WTC11 (cell line): ENCODE measurements around the gene PA2G4. TPM values are rescaled to one million over a fixed set of nuclear protein-coding genes. Genes with fewer than 3 reads are reported as not detected.

Experiments used
- ATAC-seq: fragments of 200-7000 bp; cut with Tn5 transposase; 2 replicates; pipeline ENCODE4 v1.10.0; 2021; ENCODE audit warnings: mild to moderate bottlenecking, moderate library complexity
- CTCF ChIA-PET: fragments of 300-600 bp; sonication (Branson Sonifier 250); formaldehyde crosslinking; loops from one replicate; lab custom pipeline; 2021; ENCODE audit warnings: antibody characterized with exemption; lab: Charles Lee
- POLR2A ChIA-PET: fragments of 350-600 bp; sonication (Branson Sonifier 250); formaldehyde crosslinking; loops from one replicate; lab custom pipeline; 2021; ENCODE audit warnings: antibody characterized with exemption; lab: Charles Lee
- DNase-seq: peaks from one replicate; pipeline ENCODE4 v3.0.0; 2021; ENCODE audit warnings: low spot score
- H3K27ac Mint-ChIP-seq: 2 replicates; pipeline ENCODE4 v1.8.0; 2021; ENCODE audit warnings: mixed read lengths
- H3K27me3 Mint-ChIP-seq: 2 replicates; pipeline ENCODE4 v1.8.0; 2021; ENCODE audit warnings: low read depth, mild to moderate bottlenecking, moderate library complexity, mixed read lengths
- H3K36me3 Mint-ChIP-seq: 2 replicates; pipeline ENCODE4 v1.8.0; 2021; ENCODE audit warnings: mixed read lengths
- H3K4me1 Mint-ChIP-seq: 2 replicates; pipeline ENCODE4 v1.8.0; 2022; ENCODE audit warnings: mixed read lengths
- H3K4me3 Mint-ChIP-seq: 2 replicates; pipeline ENCODE4 v1.8.0; 2021; ENCODE audit warnings: mild to moderate bottlenecking, moderate library complexity, mixed read lengths
- H3K9me3 Mint-ChIP-seq: 2 replicates; pipeline ENCODE4 v1.8.0; 2021; ENCODE audit warnings: mixed read lengths
- ATF6 ChIP-seq: sonication (generic); formaldehyde crosslinking; IDR thresholded peaks from 2 replicates; pipeline ENCODE4 v1.8.1; 2023; ENCODE audit warnings: mild to moderate bottlenecking, missing genetic modification reagents
- ELF4 ChIP-seq: sonication (generic); formaldehyde crosslinking; IDR thresholded peaks from 2 replicates; pipeline ENCODE4 v1.8.1; 2022; ENCODE audit warnings: low read depth, mild to moderate bottlenecking, moderate library complexity, missing genetic modification reagents
- EMX1 ChIP-seq: fragments of 250-450 bp; sonication (Bioruptor Pico); IDR thresholded peaks from 2 replicates; pipeline ENCODE4 v1.8.0; 2021; ENCODE audit warnings: mild to moderate bottlenecking
- FOXP1 ChIP-seq: sonication (generic); formaldehyde crosslinking; IDR thresholded peaks from 2 replicates; pipeline ENCODE4 v1.8.0; 2022; ENCODE audit warnings: missing genetic modification reagents, mild to moderate bottlenecking, moderate library complexity, borderline replicate concordance
- GRHL2 ChIP-seq: fragments of 250-450 bp; sonication (Bioruptor Pico); IDR thresholded peaks from 2 replicates; pipeline ENCODE4 v1.8.0; 2022; ENCODE audit warnings: mild to moderate bottlenecking, moderate library complexity; ENCODE audit not compliant: insufficient replicate concordance, severe bottlenecking
- GTF2I ChIP-seq: fragments of 250-450 bp; sonication (Bioruptor Pico); conservative IDR thresholded peaks from 2 replicates; pipeline ENCODE4 v1.4.0; 2021; ENCODE audit warnings: mild to moderate bottlenecking
- PRRX2 ChIP-seq: fragments of 250-450 bp; sonication (Bioruptor Pico); IDR thresholded peaks from 2 replicates; pipeline ENCODE4 v1.8.0; 2021; ENCODE audit warnings: mild to moderate bottlenecking
- SMAD3 ChIP-seq: sonication (generic); formaldehyde crosslinking; IDR thresholded peaks from 2 replicates; pipeline ENCODE4 v1.8.0; 2022; ENCODE audit warnings: missing genetic modification reagents, mild to moderate bottlenecking, borderline replicate concordance
- SP1 ChIP-seq: sonication (generic); formaldehyde crosslinking; conservative IDR thresholded peaks from 2 replicates; pipeline ENCODE4 v1.8.1; 2022; ENCODE audit warnings: missing genetic modification reagents
- TCF7 ChIP-seq: sonication (generic); formaldehyde crosslinking; IDR thresholded peaks from 2 replicates; pipeline ENCODE4 v1.8.0; 2022; ENCODE audit warnings: mild to moderate bottlenecking, low read depth, missing genetic modification reagents, moderate library complexity
- TEAD4 ChIP-seq: sonication (generic); formaldehyde crosslinking; IDR thresholded peaks from 2 replicates; pipeline ENCODE4 v1.8.0; 2022; ENCODE audit warnings: mild to moderate bottlenecking, missing genetic modification reagents
- ZBTB21 ChIP-seq: sonication (generic); formaldehyde crosslinking; IDR thresholded peaks from 2 replicates; pipeline ENCODE4 v1.8.1; 2023; ENCODE audit warnings: mild to moderate bottlenecking, missing genetic modification reagents, borderline replicate concordance
- ZNF317 ChIP-seq: sonication (generic); formaldehyde crosslinking; IDR thresholded peaks from 2 replicates; pipeline ENCODE4 v1.8.1; 2023; ENCODE audit warnings: low read depth, mild to moderate bottlenecking, moderate library complexity, missing genetic modification reagents, borderline replicate concordance
- ZNF396 ChIP-seq: fragments of 250-450 bp; sonication (Bioruptor Pico); IDR thresholded peaks from 2 replicates; pipeline ENCODE4 v1.8.0; 2021; ENCODE audit warnings: mild to moderate bottlenecking, moderate library complexity, borderline replicate concordance
- total RNA-seq: library from RNA; stranded (reverse); gene quantifications from 3 replicates; pipeline ENCODE4 v1.2.3, GENCODE V29; 2021
- TF ChIP-seq, protein P1 (sequence below): fragments of 250-450 bp; sonication (Bioruptor Pico); conservative IDR thresholded peaks from 2 replicates; pipeline ENCODE4 v1.9.0; 2021; ENCODE audit warnings: mild to moderate bottlenecking
- TF ChIP-seq, protein P2 (sequence below): sonication (generic); formaldehyde crosslinking; conservative IDR thresholded peaks from 2 replicates; pipeline ENCODE4 v1.8.1; 2022; ENCODE audit warnings: mild to moderate bottlenecking, missing genetic modification reagents
- TF ChIP-seq, protein P3 (sequence below): sonication (generic); formaldehyde crosslinking; IDR thresholded peaks from 2 replicates; pipeline ENCODE4 v1.8.1; 2022; ENCODE audit warnings: mild to moderate bottlenecking, moderate library complexity, missing genetic modification reagents
- TF ChIP-seq, protein P4 (sequence below): sonication (generic); formaldehyde crosslinking; IDR thresholded peaks from 2 replicates; pipeline ENCODE4 v1.8.1; 2023; ENCODE audit warnings: mild to moderate bottlenecking, missing genetic modification reagents, borderline replicate concordance

The PA2G4 gene
- total RNA-seq, 1 experiment from 2014 or later, result 249 TPM

DNA sequence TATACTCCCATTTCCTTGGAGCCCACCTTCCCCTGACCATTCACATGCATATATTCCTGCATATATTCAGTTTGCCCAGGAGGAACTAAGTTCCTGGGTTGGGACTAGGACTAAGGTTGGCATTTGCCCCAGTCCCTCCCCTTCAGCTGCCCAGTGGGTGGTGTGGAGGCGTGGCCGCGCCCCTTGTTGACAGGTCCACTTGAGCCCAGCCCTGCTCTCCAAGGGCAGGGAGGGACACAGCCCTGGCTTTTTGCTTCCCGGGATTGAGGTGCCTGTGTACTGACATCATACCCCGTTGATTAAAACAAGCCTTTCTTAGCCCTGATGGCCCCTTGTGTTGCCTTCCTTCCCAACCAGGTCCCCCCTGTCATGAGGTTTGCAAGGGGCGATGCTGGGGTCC is 17.1 kb upstream of the PA2G4 start:
- Mint-ChIP-seq H3K27me3 (no peaks in the 10 kb centered on the region), H3K27ac (no peak overlapping the region; the same call in 1 of the 2 replicates), H3K36me3 (peaks cover 58% of the 10 kb centered on the region), H3K4me1 (no peaks in the 10 kb centered on the region), H3K4me3 (no peak overlapping the region), H3K9me3 (no peaks in the 10 kb centered on the region)
- no peak for TF ChIP-seq SMAD3 (CRISPR knock-in tag)
- no peak for TF ChIP-seq ELF4 (CRISPR knock-in tag)
- no peak for TF ChIP-seq TEAD4 (CRISPR knock-in tag)
- no peak for TF ChIP-seq ZNF396
- TF ChIP-seq, protein P1, sequence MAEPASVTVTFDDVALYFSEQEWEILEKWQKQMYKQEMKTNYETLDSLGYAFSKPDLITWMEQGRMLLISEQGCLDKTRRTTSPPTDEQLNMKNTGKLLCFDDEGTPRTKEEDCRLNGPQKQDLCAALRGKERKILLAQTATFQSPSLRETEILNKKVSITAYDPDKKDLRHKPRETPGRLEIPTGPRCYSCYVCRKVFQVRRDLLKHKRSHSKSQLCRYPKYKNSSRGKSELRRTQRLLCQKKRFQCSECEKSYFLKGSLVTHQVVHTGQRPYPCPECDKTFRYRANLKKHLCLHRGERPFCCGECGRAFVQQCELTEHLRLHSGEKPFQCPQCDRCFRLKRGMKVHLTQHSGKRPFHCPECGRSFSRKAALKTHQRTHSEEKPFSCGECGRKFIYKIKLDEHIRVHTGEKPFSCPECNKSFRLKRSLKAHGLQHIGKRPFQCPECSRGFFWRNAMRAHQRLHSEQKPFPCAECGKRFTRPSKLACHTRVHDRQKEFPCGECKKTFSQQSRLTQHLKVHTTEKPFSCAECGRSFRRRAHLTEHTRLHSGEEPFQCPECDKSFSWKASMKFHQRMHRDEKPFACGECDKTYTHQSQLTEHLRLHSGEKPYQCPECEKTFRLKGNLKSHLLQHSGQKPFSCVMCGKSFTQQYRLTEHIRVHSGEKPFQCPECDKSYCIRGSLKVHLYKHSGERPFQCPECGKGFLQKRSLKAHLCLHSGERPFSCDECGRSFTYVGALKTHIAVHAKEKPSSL (CRISPR knock-in tag), result no peak
- DNase-seq, result peak; percentile 19
- ATAC-seq, result no peak
- CTCF ChIA-PET, result interaction anchor here (0.6 kb wide), 1 partner anchor 433 kb away, joined by 4 read pairs; no protein-coding TSS in a partner anchor
- POLR2A ChIA-PET, result no interaction called here

GRCh38 chr12:56097738-56098137 is 6.6 kb upstream of the PA2G4 start:
- no peaks in the 10 kb centered on the region for H3K9me3 Mint-ChIP-seq
- H3K4me1 Mint-ChIP-seq, result no peaks in the 10 kb centered on the region
- ChIA-PET CTCF (no interaction called here), POLR2A (no interaction called here)
- H3K27ac Mint-ChIP-seq, result no peak overlapping the region
- ATAC-seq (no peak), DNase-seq (no peak)
- no peaks in the 10 kb centered on the region for H3K27me3 Mint-ChIP-seq
- peaks cover 83% of the 10 kb centered on the region for H3K36me3 Mint-ChIP-seq
- no peak overlapping the region for H3K4me3 Mint-ChIP-seq
- TF ChIP-seq ZNF317 (no peak), PRRX2 (CRISPR knock-in tag) (no peak), GRHL2 (CRISPR knock-in tag) (no peak), ZBTB21 (no peak), SP1 (no peak), ATF6 (CRISPR knock-in tag) (no peak), TCF7 (CRISPR knock-in tag) (no peak), GTF2I (CRISPR knock-in tag) (no peak), FOXP1 (CRISPR knock-in tag) (no peak), ZNF396 (no peak), EMX1 (CRISPR knock-in tag) (no peak)
- TF ChIP-seq, protein P2, sequence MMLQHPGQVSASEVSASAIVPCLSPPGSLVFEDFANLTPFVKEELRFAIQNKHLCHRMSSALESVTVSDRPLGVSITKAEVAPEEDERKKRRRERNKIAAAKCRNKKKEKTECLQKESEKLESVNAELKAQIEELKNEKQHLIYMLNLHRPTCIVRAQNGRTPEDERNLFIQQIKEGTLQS (CRISPR knock-in tag), result no peak
- TF ChIP-seq, protein P3, sequence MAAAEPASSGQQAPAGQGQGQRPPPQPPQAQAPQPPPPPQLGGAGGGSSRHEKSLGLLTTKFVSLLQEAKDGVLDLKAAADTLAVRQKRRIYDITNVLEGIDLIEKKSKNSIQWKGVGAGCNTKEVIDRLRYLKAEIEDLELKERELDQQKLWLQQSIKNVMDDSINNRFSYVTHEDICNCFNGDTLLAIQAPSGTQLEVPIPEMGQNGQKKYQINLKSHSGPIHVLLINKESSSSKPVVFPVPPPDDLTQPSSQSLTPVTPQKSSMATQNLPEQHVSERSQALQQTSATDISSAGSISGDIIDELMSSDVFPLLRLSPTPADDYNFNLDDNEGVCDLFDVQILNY (CRISPR knock-in tag), result no peak
- TF ChIP-seq, protein P4, sequence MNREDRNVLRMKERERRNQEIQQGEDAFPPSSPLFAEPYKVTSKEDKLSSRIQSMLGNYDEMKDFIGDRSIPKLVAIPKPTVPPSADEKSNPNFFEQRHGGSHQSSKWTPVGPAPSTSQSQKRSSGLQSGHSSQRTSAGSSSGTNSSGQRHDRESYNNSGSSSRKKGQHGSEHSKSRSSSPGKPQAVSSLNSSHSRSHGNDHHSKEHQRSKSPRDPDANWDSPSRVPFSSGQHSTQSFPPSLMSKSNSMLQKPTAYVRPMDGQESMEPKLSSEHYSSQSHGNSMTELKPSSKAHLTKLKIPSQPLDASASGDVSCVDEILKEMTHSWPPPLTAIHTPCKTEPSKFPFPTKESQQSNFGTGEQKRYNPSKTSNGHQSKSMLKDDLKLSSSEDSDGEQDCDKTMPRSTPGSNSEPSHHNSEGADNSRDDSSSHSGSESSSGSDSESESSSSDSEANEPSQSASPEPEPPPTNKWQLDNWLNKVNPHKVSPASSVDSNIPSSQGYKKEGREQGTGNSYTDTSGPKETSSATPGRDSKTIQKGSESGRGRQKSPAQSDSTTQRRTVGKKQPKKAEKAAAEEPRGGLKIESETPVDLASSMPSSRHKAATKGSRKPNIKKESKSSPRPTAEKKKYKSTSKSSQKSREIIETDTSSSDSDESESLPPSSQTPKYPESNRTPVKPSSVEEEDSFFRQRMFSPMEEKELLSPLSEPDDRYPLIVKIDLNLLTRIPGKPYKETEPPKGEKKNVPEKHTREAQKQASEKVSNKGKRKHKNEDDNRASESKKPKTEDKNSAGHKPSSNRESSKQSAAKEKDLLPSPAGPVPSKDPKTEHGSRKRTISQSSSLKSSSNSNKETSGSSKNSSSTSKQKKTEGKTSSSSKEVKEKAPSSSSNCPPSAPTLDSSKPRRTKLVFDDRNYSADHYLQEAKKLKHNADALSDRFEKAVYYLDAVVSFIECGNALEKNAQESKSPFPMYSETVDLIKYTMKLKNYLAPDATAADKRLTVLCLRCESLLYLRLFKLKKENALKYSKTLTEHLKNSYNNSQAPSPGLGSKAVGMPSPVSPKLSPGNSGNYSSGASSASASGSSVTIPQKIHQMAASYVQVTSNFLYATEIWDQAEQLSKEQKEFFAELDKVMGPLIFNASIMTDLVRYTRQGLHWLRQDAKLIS (CRISPR knock-in tag), result no peak
